ENCODE results near the gene CYYR1.

Gene CYYR1

DNA sequence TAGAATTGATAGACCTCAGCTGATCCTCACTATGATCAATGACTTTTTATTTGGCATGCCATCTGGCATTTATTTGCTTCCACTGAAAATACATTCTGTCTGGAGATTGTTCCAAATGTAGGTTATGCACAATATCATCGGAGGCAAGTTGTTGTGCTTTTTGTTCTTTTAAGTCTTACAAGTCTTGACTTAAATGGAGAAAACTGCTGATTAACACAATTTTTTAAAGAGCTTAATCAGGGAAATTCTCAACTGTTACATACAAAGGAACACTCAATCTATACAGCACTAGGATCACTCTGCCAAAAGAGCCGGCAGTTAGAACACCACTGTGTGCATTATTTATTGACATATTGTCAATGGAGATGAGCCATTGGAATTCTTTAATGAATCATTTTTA, 19.2 kb downstream of the CYYR1 start:
- no peak for DNase-seq (ENCODE audit: low read depth, low spot score)

DNA sequence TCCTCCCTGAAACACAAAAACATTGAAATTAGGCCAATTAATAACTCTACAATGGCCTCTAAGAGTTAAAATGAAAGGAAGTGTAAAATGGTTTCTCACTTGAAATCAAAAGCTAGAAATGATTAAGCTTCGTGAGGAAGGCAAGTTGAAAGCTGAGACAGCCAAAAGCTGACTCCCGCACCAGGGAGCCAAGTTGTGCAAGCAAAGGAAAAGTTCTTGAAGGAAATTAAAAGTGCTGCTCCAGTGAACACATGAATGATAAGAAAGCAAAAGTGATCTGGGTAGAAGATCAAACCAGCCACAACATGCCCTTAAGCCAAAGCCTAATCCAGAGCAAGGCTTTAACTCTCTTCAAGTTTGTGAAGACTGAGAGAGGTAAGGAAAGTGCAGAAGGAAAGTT, 22.8 kb downstream of the CYYR1 start:
- DNase-seq (ENCODE audit: low read depth, low spot score): no peak

DNA sequence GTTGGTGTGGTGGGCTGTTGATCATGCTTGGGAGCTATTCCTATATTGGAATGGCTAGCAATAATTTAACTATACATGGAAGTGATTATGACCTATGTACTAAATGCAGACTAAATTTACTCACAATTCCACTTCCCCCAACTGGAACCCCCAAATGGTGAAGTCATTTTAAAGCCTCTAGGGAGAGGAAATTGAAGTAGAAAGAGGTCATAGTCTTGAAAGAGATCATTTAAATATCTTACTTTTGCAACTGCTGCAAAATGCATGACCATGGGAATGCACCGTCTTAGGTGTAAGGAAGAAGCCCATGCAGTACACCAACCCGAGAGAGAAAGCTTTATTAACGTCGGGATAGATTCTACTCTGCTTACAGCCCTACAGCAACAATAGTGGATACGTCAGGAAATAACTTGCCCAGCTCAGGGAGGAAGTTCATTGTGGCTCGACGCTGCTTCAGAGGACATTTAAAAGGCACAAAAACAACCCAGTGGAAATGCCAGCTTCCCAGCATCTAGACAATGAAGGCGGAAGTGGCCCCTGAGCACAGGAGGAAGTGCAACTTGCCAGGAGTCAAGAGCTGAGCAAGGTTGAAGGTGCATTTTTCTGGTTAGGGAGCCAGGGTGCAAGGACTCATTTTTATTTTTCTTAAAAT, 26.5 kb downstream of the CYYR1 start:
- DNase-seq (ENCODE audit: low read depth, low spot score): no peak

DNA sequence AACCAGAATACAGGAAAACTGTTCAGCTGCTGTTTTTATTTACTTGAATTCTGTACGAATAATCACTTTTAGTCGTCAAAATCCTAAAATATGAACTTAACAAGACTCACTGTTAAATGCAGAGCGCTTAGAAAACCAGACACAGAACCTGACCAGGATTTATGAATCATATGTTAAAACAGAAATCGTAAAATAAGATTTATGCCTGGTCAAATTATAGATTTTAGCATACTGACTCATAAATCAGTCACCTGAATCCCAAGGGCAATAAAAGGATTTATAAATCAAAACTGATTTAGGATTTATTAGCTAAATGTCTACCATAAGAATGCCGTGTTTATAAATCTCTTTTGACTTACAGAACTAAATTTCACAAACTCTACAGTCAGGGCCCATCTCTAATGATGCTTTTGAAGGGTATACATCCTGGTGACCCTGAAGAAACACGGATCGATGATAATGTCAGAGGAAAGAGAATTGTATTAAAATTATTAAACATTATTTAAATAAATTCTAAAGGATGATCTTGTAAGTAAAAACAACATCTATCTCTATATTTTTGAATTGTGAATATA, 28.8 kb downstream of the CYYR1 start:
- DNase-seq (ENCODE audit: low read depth, low spot score): no peak

- DNase-seq (ENCODE audit: low read depth, low spot score): no peak
Observed at GRCh38 chr21:26540651-26541050, 32.4 kb downstream of the CYYR1 start.

DNA sequence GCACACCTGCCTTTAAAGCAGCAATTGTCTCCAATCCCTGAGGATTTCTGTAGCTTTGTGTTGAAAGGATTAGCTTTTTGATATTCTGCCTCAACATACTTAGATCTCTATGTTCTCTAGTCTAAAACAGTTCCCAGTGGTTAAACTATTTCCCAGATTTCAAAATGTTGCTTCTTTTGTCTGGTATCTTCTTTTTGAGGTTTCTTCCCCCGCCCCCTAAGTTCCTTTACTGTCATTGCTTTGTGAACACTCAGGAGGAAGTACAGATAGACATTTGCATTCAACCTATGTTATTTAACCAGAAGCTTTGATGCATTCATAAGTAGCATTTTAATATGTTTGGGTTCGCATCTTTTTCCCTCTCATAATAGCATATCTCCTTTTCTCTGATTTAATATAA, 33.5 kb downstream of the CYYR1 start:
- DNase-seq (ENCODE audit: low read depth, low spot score): no peak

DNA sequence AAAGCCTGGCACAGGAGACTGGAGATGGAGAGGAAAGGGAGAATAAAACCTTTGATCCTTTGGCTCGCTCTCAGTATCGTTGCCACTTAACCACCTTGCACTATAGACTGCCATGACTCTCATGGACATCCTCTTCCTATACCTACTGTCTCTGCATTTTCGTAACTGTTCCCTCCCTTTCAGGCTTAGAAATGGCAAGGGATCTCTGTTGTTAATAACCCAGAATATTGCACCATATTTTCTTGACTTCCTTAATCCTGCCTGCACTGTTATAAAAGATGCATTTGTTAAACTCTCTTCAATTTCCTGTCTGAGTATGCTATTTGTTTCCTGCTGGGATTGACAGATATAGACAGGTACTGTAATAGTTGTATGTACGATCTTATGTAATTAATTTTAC, 38.6 kb downstream of the CYYR1 start:
- DNase-seq (ENCODE audit: low read depth, low spot score): no peak

DNA sequence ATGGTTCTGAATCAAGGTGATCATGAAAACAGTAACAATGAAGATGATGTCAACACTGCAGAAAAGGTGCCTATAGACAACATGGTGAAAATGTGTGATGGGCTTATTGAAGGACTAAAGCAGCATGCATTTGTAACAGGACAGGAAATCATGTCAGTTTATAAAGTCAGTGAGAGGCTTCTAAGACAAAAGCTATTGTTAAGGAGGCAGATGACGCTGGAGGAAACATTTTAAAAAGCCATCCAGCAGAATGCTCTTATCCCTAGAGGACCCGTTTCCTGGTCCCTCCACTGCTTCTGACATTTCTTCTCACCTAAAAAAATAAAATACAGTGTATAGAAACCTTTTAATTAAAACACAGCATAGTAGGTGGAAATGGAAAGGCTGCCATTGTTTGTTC, 40.9 kb downstream of the CYYR1 start:
- no peak for DNase-seq (ENCODE audit: low read depth, low spot score)

GRCh38 chr21:26529526-26529925, 43.6 kb downstream of the CYYR1 start:
- no peak for DNase-seq (ENCODE audit: low read depth, low spot score)

- DNase-seq (ENCODE audit: low read depth, low spot score): no peak
Observed at GRCh38 chr21:26528882-26529281, 44.2 kb downstream of the CYYR1 start.

- no peak for DNase-seq (ENCODE audit: low read depth, low spot score)
Observed at GRCh38 chr21:26522704-26523103, 50.4 kb downstream of the CYYR1 start.

DNA sequence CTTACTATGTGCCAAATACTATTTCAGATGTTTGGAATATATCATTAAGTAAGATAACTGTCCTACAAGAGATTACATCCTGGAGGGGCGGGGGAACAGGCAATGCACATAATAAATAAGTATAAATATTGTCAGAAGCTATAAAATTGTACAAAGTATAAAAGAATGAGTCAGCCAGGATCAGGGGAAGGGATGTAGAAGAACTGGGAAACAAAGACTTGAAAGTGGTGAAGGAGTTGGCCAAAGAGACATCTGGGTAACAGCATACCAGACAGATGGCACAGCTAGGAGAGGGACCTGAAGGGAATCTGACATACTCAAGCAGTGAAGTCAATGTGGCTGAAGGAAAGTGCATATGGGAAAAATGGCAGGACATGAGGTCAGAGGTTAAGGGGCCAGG, 53.9 kb downstream of the CYYR1 start:
- no peak for DNase-seq (ENCODE audit: low read depth, low spot score)

DNA sequence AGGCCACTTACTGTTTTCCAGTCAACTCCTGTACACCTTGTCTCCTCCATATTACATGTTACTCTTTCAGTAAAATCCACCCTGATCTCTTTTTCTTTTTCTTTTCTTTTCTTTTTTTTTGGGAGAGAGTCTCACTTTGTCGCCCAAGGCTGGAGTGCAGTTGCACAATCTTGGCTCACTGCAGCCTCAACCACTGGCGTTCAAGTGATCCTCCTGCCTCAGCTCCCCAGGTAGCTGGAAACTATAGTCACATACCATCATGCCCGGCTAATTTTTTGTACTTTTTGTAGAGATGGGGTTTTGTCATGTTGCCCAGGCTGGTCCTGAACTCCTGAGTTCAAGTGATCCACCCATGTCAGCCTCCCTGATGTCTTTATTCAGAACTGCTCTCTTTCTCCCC, 57.8 kb downstream of the CYYR1 start:
- no peak for DNase-seq (ENCODE audit: low read depth, low spot score)

DNA sequence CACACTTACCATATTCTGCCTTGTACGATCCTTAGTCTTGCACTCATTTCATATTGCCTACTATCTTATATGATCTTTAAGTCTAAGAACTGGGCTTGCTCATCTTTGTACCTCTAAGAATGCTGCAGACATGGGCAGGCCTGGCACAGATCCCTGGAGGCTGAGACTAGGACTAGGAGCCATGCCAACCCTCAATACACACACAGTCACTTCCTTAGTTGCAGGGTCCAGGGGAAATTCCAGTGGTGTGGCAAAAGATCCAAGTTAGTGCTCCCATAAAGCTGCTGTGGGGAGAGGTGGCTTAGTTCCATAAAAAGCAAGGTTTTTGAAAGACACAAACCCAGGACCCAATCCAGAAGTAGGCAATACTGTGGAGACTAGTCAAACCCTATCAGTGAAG, 59.9 kb downstream of the CYYR1 start:
- no peak for DNase-seq (ENCODE audit: low read depth, low spot score)

DNA sequence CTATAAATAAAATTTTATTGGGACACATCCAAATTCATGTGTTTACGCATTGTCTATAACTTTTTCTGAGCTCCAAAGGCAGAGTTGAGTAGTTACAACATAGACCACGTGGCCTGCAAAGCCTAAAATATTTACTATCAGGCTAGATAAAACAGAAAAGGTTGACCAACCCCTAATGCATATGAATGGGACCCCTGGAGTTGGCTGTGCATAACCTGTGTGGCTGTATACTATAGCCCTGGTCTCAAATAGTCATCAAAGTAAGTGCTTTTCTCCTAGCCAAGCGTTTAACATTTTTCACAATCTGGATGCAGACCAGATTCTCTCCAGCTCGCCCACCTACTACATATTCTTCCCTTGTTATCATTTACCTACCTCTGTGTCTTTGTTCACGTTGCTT, 60.4 kb downstream of the CYYR1 start:
- no peak for DNase-seq (ENCODE audit: low read depth, low spot score)

- DNase-seq (ENCODE audit: low read depth, low spot score): no peak
Observed at GRCh38 chr21:26508903-26509302, 64.2 kb downstream of the CYYR1 start.

DNA sequence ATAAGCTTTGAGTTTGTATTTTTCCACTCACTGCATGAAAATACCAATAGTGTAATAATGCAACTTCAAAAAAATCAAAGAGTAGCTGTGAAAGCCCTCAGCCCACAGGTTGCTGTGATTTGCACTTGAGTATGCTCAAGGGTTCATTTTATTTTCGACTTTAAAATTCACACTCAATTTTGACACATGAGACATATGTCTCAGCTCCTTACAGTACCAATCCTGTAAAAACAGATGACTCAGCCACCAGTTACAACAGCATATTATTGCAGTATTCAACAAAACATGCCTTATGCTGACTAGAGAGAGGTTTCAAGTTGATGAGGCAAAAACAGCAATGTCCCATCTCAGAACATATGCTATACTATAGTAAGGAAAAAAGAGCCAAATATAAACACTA, 66.1 kb downstream of the CYYR1 start:
- DNase-seq (ENCODE audit: low read depth, low spot score): no peak

- DNase-seq (ENCODE audit: low read depth, low spot score): no peak
Observed at GRCh38 chr21:26505211-26505610, 67.9 kb downstream of the CYYR1 start.

DNA sequence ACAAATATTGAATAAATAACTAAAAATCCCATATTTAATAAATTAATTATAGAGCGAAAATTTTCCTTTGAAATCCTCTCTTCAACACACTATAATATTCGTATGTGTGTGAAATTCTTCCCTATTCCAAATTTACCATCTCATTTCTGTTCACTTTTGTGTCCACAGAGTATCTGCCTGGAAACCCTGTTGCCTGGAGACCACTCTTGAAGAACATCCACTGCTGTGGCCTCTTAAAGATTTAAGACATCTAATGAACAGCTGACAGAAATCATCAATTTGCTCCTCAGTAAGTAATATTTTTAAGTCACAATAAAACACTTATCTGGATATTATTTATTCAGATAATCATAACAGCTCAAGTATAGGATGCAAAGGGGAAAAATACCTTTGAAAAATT, 69.7 kb downstream of the CYYR1 start:
- no peak for DNase-seq (ENCODE audit: low read depth, low spot score)

DNA sequence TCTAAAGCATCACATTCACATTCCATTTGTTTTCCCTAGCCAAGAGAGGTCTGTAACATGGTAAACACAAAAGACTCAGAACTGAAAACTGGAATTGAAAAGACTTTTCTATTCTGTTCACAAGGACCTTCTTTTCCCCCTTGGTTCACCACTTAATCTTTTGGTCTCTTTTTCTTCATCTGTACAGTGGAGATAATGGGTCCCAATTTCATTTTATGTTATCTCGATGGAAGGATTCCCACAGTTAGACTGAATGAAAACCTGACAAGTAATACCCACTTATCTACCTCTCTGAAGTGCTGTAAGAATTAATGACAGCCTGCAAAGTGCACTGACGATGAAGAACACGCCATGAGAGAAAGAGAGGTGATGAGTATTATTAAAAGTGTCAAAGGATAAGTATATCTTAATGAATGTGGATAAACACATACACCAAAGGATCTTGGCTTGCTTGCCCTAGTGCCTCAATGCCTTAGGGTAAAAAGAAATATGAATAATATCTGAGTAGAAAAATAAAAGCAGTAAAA, 71.5 kb downstream of the CYYR1 start:
- DNase-seq (ENCODE audit: low read depth, low spot score): no peak

DNA sequence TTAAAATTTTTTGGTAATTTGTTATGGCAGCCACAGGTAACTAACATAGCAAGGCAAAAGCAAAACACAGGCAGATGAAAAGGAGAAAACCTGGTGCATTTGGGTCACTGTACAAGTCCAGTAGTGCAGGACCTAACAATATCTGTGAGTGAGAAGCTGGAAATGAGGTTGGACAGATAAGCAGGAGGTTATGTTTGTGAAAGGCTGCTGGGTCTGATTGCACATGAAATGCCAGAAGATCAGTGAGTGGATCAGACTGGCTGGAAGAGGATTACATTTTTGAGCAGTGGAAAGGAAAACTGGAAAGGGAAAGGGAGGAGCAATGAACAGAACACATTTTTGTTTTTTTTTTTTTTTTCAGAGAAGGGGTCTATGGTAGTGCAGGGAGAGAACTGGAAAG, 73.6 kb downstream of the CYYR1 start:
- no peak for DNase-seq (ENCODE audit: low read depth, low spot score)

- no peak for DNase-seq (ENCODE audit: low read depth, low spot score)
Observed at GRCh38 chr21:26495283-26495849, 77.7 kb downstream of the CYYR1 start.

DNA sequence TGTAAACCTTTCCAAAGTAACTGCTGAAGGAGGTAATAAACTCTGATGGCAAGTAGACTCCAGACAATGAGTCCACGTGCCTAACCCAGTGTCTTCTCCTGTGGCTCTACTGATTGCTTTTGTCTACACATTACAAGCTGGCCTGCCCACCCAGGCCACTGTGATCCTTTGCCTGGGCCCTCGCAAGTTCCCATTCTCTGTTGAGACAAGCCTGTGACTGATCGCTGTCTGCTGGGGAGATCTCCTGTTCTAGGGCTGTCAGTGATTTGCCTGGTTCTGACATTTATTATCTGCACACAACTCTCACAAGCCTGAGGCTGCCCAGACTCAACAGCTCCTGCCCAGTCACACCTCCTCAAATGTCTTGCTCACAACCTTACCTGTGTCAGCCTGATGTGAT, 81.4 kb downstream of the CYYR1 start:
- no peak for DNase-seq (ENCODE audit: low read depth, low spot score)

All from iPS DF 19.7 (cell line).